HepG2 (cell line): ENCODE data around the gene DNAJC13. TPM values are rescaled to one million over a fixed set of nuclear protein-coding genes. Genes with fewer than 3 reads are reported as not detected.

ENCODE experiments used
- ATAC-seq: fragments of 200-7000 bp; cut with Tn5 transposase; 3 replicates; pipeline ENCODE4 v1.9.1; 2020; ENCODE audit warnings: mild to moderate bottlenecking, moderate library complexity
- BruUV-seq: library from RNA; stranded (reverse); fragments of 400-500 nt; replicated peaks from 2 replicates; lab custom pipeline; 2021; lab: Mats Ljungman, UMichigan
- CTCF ChIA-PET: fragments of 300-600 bp; formaldehyde crosslinking; extraction: SDS; loops from one replicate; lab custom pipeline; 2021; ENCODE audit warnings: low total read pairs, inconsistent platforms, low intra/inter-chr PET ratio; lab: Yijun Ruan, JAX
- POLR2A ChIA-PET: fragments of 350-600 bp; sonication (Branson Sonifier 250); formaldehyde crosslinking; loops from one replicate; lab custom pipeline; 2020; ENCODE audit warnings: antibody characterized with exemption, inconsistent platforms; lab: Yijun Ruan, JAX
- DNase-seq: peaks from one replicate; pipeline ENCODE4 v3.0.0-alpha.2; 2015; ENCODE audit warnings: low spot score
- FAIRE-seq: peaks from 3 replicates; lab custom pipeline; 2011; peaks lifted over from hg19 to GRCh38; lab: Jason Lieb, UNC
- H2AFZ ChIP-seq: one replicate; pipeline ENCODE4 v1.6.1; 2011; ENCODE audit warnings: low read length, inconsistent platforms
- H3K27ac ChIP-seq: fragments of 300-600 bp; 3 replicates; pipeline ENCODE4 v1.8.0; 2011; ENCODE audit warnings: mixed run types, mild to moderate bottlenecking, mixed read lengths, low read length, inconsistent platforms; ENCODE audit not compliant: insufficient read depth; ENCODE audit errors: extremely low read length
- H3K27me3 ChIP-seq, 2 experiments: fragments of 200-600 bp in 1 of 2; 2 replicates in 1 of 2; 3 replicates in 1 of 2; pipeline versions ENCODE4 v1.6.0 to v1.8.0; 2011; ENCODE audit warnings: low read length in 2 of 2, mild to moderate bottlenecking in 2 of 2, moderate library complexity in 2 of 2, inconsistent platforms in 1 of 2; ENCODE audit not compliant: insufficient read depth in 2 of 2, control insufficient read depth in 1 of 2
- H3K36me3 ChIP-seq, 2 experiments: fragments of 200-600 bp in 1 of 2; replicated peaks in 1 of 2; 2 replicates in 1 of 2; 3 replicates in 1 of 2; pipeline versions ENCODE4 v1.5.1 to v1.8.0; 2011; ENCODE audit warnings: low read length in 2 of 2, inconsistent platforms in 1 of 2; ENCODE audit not compliant: insufficient read depth in 2 of 2, control insufficient read depth in 1 of 2
- H3K4me1 ChIP-seq: 2 replicates; pipeline ENCODE4 v1.5.1; 2012; ENCODE audit warnings: low read length, inconsistent platforms; ENCODE audit not compliant: insufficient read depth
- H3K4me2 ChIP-seq: 2 replicates; pipeline ENCODE4 v1.6.0; 2011; ENCODE audit warnings: low read depth, low read length, inconsistent platforms
- H3K4me3 ChIP-seq, 3 experiments: fragments of 200-600 bp in 1 of 3; sonication (generic), shearing (Covaris generic) in 1 of 3; replicated peaks in 1 of 3; 2 replicates each; pipeline ENCODE4 v1.5.1; 2011 to 2016; ENCODE audit warnings: low read length in 3 of 3, inconsistent platforms in 2 of 3, low read depth in 2 of 3, mild to moderate bottlenecking in 2 of 3, control low read depth in 1 of 3, mixed read lengths in 1 of 3; ENCODE audit not compliant: insufficient read depth in 1 of 3
- H3K79me2 ChIP-seq: one replicate; pipeline ENCODE4 v1.6.1; 2011; ENCODE audit warnings: low read length, inconsistent platforms; ENCODE audit not compliant: insufficient read depth
- H3K9ac ChIP-seq: 2 replicates; pipeline ENCODE4 v1.6.0; 2011; ENCODE audit warnings: mild to moderate bottlenecking, low read depth, low read length, inconsistent platforms; ENCODE audit not compliant: insufficient read depth
- H3K9me3 ChIP-seq: 2 replicates; pipeline ENCODE4 v1.5.1; 2012; ENCODE audit warnings: mild to moderate bottlenecking, low read length
- H4K20me1 ChIP-seq: 2 replicates; pipeline ENCODE4 v1.6.0; 2011; ENCODE audit warnings: inconsistent platforms, mild to moderate bottlenecking, low read length, moderate library complexity; ENCODE audit not compliant: insufficient read depth
- GZF1 ChIP-seq: sonication (generic); formaldehyde crosslinking; IDR thresholded peaks from 2 replicates; pipeline ENCODE4 v1.5.1; 2020; ENCODE audit warnings: mild to moderate bottlenecking, missing genetic modification reagents
- KLF15 ChIP-seq: sonication (generic); formaldehyde crosslinking; IDR thresholded peaks from 2 replicates; pipeline ENCODE4 v1.8.1; 2023; ENCODE audit warnings: borderline replicate concordance, mild to moderate bottlenecking, inconsistent platforms, missing genetic modification reagents, mixed read lengths
- NCOA1 ChIP-seq: sonication (generic); formaldehyde crosslinking; IDR thresholded peaks from 2 replicates; pipeline ENCODE4 v1.9.0; 2021; ENCODE audit warnings: missing genetic modification reagents
- NFATC3 ChIP-seq: sonication (generic); formaldehyde crosslinking; IDR thresholded peaks from 2 replicates; pipeline ENCODE4 v1.5.1; 2020; ENCODE audit warnings: mild to moderate bottlenecking, missing genetic modification reagents
- NPAS2 ChIP-seq: sonication (generic); formaldehyde crosslinking; IDR thresholded peaks from 2 replicates; pipeline ENCODE4 v1.8.0; 2022; ENCODE audit warnings: mild to moderate bottlenecking, missing genetic modification reagents, borderline replicate concordance
- ZBTB20 ChIP-seq: sonication (generic); formaldehyde crosslinking; IDR thresholded peaks from 2 replicates; pipeline ENCODE4 v1.8.1; 2023; ENCODE audit warnings: missing genetic modification reagents, low read depth, mild to moderate bottlenecking, borderline replicate concordance
- ZNF17 ChIP-seq: sonication (generic); formaldehyde crosslinking; IDR thresholded peaks from 2 replicates; pipeline ENCODE4 v1.5.0; 2020; ENCODE audit warnings: mild to moderate bottlenecking, missing genetic modification reagents
- ZZZ3 ChIP-seq: sonication (generic); formaldehyde crosslinking; IDR thresholded peaks from 2 replicates; pipeline ENCODE4 v1.4.0; 2020; ENCODE audit warnings: missing genetic modification reagents, mild to moderate bottlenecking, borderline replicate concordance
- WGBS: methylation state at CpG from one replicate; pipeline ENCODE4 v1.1.6; 2017; ENCODE audit warnings: low lambda C conversion rate; 5-methylcytosine and 5-hydroxymethylcytosine counted together
- in situ Hi-C: cut with HindIII; loops from 2 replicates; pipeline ENCODE4 v1.10.0; 2017; ENCODE audit warnings: low pct_unique_long_range_greater_than_20kb; ENCODE audit not compliant: extremely low pct_ligation_motif_present
- intact Hi-C: fragments of 100-400 bp; cut with micrococcal nuclease; formaldehyde crosslinking; loops from one replicate; pipeline ENCODE4 v1.10.0; 2022; ENCODE audit not compliant: unreplicated experiment
- polyA plus RNA-seq, 8 experiments: library from polyadenylated mRNA; depleted of rRNA in 3 of 8; stranded (reverse) in 7 of 8; unstranded in 1 of 8; fragments of >200 nt; fragmentation: Illumina TruSeq in 4 of 8; extraction: Trizol in 4 of 8; gene quantifications; 2 replicates each; pipeline versions ENCODE4 v1.2.1 to v1.2.3, GENCODE V29; 2011 to 2016; ENCODE audit warnings: low read depth in 4 of 8, missing spikeins in 1 of 8, mixed read lengths in 1 of 8; ENCODE audit not compliant: insufficient read depth in 1 of 8
- total RNA-seq, 5 experiments: library from RNA; depleted of rRNA; stranded (reverse); fragments of >200 nt; fragmentation: Illumina TruSeq; extraction: Trizol; gene quantifications; 2 replicates each; pipeline ENCODE4 v1.2.3, GENCODE V29; 2016; ENCODE audit warnings: low read depth in 1 of 5
- TF ChIP-seq, protein P1 (sequence below): sonication (generic); formaldehyde crosslinking; IDR thresholded peaks from 2 replicates; pipeline ENCODE4 v1.8.0; 2022; ENCODE audit warnings: missing genetic modification reagents, mild to moderate bottlenecking, borderline replicate concordance

Gene DNAJC13
- total and polyA plus RNA-seq, 2 of the 13 experiments (the other 11 are each of a cell fraction or from before 2014, with no cell fraction given) = 9.1 to 26.2 TPM

DNA sequence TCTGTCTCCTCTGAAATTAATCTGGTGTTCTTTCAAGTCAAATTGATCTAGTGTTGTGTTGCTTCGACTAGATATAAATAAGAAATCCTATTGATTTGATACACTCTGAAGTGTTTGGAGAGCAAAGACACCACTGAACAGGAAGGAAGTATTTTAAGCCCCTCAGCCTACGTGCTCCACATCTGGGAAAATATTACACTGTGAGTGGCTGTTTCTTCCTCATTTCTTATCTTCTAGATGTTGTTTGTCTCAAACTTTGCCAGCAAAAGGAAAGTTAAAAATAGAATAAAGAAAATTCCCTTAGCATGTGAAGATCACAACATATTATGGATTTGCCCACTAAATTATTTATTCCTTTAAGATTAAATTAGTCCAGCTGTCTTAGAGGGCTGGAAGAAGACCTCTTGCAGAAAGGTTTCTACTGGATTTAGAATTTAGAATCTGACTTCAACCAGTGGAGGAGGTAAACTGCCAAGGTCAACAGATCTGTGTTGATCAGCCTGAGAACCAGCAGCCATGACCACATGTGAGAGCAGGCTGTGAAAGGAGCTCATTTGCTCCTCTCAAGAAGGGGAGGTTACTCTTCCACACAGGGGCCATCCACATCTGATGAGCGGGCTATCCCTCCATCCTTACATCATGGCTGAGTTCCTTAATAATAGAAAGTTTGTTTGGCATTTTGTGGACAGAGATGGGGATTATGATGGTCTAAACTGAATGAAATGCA, 133.4 kb downstream of the DNAJC13 start:
- intact Hi-C loops = no loop called here
- no peak for TF ChIP-seq KLF15 (CRISPR knock-in tag)
- TF ChIP-seq, all 625 proteins: peak for 0
- no peak overlapping the region for H3K9ac ChIP-seq
- H3K4me3 ChIP-seq = no peak overlapping the region
- no peaks in the 10 kb centered on the region for H3K79me2 ChIP-seq
- H3K9me3 ChIP-seq = no peaks in the 10 kb centered on the region
- FAIRE-seq (no peak), ATAC-seq (no peak), DNase-seq (no peak)
- in situ Hi-C loops = no loop called here
- no peak overlapping the region for H3K27ac ChIP-seq
- POLR2A ChIA-PET = no interaction called here
- no peaks in the 10 kb centered on the region for H3K36me3 ChIP-seq
- peaks cover 19% of the 10 kb centered on the region for H3K4me1 ChIP-seq
- no TSS peak for BruUV-seq
- H3K27me3 ChIP-seq = no peaks in the 10 kb centered on the region
- no peak overlapping the region for H3K4me2 ChIP-seq
- 64% methylated on average over 3 of the region's 3 CpGs for WGBS
- CTCF ChIA-PET = no interaction called here
- H4K20me1 ChIP-seq = no peaks in the 10 kb centered on the region
- H2AFZ ChIP-seq = no peak overlapping the region

DNA sequence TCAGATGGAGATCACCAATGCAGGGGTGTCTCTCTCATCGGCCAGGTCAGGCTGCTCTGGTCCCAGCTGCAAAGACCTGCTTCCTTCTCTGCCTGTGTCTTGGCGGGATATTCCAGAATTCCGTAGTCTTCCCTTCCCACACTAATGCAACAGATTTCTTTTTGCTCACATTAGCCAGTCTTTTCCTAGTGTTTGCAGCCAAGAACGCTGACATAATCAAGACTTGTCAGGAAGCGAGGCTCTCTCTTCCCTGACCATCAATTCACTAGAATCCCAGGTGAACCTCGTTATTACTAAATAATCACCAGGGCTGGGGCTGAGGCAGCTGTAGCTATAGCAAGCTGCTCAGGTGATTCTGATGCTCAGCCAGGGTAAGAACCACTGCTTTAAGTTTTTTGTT, 136.5 kb downstream of the DNAJC13 start:
- H3K4me2 ChIP-seq = no peak overlapping the region
- H2AFZ ChIP-seq = no peak overlapping the region
- intact Hi-C loops (no loop called here), in situ Hi-C loops (no loop called here)
- peaks cover 16% of the 10 kb centered on the region for H3K4me1 ChIP-seq
- H3K9ac ChIP-seq = no peak overlapping the region
- no peak overlapping the region for H3K4me3 ChIP-seq
- ATAC-seq = no peak
- ChIA-PET CTCF (no interaction called here), POLR2A (no interaction called here)
- peaks cover 0 to 3% of the 10 kb centered on the region in 2 experiments; a peak in 1 of 5 replicates for H3K36me3 ChIP-seq
- H3K27ac ChIP-seq = no peak overlapping the region
- no peaks in the 10 kb centered on the region for H3K9me3 ChIP-seq
- H4K20me1 ChIP-seq = no peaks in the 10 kb centered on the region
- TF ChIP-seq ZZZ3 (CRISPR knock-in tag) (no peak), GZF1 (no peak), ZBTB20 (CRISPR knock-in tag) (0 out of 2 replicates have a peak, but pooled peaks have one; percentile 25), NFATC3 (CRISPR knock-in tag) (no peak), NPAS2 (CRISPR knock-in tag) (no peak), ZNF17 (CRISPR knock-in tag) (no peak), NCOA1 (CRISPR knock-in tag) (no peak)
- TF ChIP-seq, protein P1, sequence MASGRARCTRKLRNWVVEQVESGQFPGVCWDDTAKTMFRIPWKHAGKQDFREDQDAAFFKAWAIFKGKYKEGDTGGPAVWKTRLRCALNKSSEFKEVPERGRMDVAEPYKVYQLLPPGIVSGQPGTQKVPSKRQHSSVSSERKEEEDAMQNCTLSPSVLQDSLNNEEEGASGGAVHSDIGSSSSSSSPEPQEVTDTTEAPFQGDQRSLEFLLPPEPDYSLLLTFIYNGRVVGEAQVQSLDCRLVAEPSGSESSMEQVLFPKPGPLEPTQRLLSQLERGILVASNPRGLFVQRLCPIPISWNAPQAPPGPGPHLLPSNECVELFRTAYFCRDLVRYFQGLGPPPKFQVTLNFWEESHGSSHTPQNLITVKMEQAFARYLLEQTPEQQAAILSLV (CRISPR knock-in tag) = no peak
- no peak for DNase-seq
- no peak for FAIRE-seq
- BruUV-seq = no TSS peak
- no peaks in the 10 kb centered on the region for H3K27me3 ChIP-seq
- WGBS = 91% methylated on average over 6 of the region's 6 CpGs
- H3K79me2 ChIP-seq = no peaks in the 10 kb centered on the region
